C4-2B (cell line): ENCODE measurements around the gene CCDC9.
"Not testable (repeated sequence)": the region's sequence is repeated elsewhere in the genome, so short reads cannot be mapped to it uniquely, and the experiment has no call there.

Experiments used
- H3K27ac ChIP-seq: fragments of 450-650 bp; 2 replicates; pipeline ENCODE4 v1.5.1; 2017
- CTCF ChIP-seq: fragments of 450-650 bp; conservative IDR thresholded peaks from 2 replicates; pipeline ENCODE4 v1.5.1; 2017; ENCODE audit warnings: mild to moderate bottlenecking
- ZFX ChIP-seq: fragments of 450-650 bp; IDR thresholded peaks from 2 replicates; pipeline ENCODE4 v1.6.1; 2017

CCDC9 gene

GRCh38 chr19:47258895-47259555 is 2.7 kb downstream of the CCDC9 start:
- TF ChIP-seq CTCF: no peak
- TF ChIP-seq ZFX: no peak
- peak overlapping the region; percentile 93 for H3K27ac ChIP-seq

- TF ChIP-seq ZFX (no peak), CTCF (no peak)
- H3K27ac ChIP-seq: no peak overlapping the region
These were observed 4.2 kb downstream of the CCDC9 start for GRCh38 chr19:47260476-47260875.

- H3K27ac ChIP-seq: not testable (repeated sequence)
These were observed 5.8 kb downstream of the CCDC9 start for GRCh38 chr19:47261946-47262793.

- TF ChIP-seq ZFX (no peak), CTCF (no peak)
- H3K27ac ChIP-seq: no peak overlapping the region
These were observed 8.3 kb downstream of the CCDC9 start for GRCh38 chr19:47264629-47265028.

- TF ChIP-seq CTCF (no peak), ZFX (no peak)
- H3K27ac ChIP-seq: no peak overlapping the region
These were observed 10.1 kb downstream of the CCDC9 start for GRCh38 chr19:47266401-47266941.

GRCh38 chr19:47267350-47267759 is 11.0 kb downstream of the CCDC9 start:
- no peak for TF ChIP-seq ZFX
- TF ChIP-seq CTCF: no peak
- H3K27ac ChIP-seq: no peak overlapping the region

- TF ChIP-seq CTCF (no peak), ZFX (no peak)
- H3K27ac ChIP-seq: no peak overlapping the region
These were observed 11.7 kb downstream of the CCDC9 start for GRCh38 chr19:47268028-47268427.
